ENCODE results near the gene KCND3.

Gene KCND3

DNA sequence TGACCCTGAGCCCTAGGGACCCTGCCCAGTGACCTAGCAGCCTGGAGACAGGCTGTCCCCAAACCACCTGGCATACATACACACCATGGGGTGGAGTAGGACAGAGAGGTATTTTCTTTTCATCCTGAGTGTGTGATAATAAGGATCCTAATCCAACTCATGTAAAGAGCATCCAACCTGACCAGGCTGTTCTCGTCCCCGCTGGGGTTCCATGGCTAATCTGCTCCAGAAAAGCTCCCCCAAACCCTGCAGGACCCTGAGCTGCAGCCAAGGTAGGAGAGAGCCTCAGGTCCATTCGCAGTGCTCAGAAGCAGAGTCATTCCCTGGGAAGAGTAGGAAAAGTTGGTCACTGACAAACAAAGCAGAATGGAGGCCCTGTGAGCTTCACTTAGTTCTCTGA lies 31.4 kb downstream of the KCND3 start:
- no peak for DNase-seq (ENCODE audit: low spot score)

DNA sequence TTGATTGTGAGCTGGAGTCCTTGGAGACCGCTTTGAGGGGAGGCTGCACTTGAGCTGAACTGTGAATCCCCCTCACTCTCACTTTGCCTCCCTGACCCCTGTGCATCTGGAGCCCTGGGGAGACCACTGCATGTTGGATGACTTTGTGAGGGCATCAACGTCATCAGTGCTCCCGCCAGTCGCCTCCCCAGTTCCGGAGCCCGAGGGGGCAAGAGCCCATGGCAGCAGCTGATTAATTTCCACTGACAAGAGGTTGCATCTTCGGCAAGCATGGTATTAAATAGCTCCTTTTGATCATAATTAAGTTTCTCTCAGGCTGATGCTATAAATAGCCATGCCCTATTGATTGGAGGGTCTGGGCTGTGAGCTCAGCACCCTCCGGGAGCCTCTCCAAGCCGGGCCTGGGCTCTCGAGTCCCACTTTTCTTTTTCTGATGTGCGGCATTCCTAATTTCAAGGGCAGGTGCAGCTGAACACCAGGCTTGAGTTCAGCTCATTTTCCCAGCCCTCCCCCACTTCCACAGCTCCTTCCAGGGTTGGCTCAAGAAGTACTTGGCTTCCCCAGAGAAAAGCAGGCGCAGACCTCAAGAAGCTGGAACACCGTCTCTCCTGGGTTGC lies 33.2 kb downstream of the KCND3 start:
- no peak for DNase-seq (ENCODE audit: low spot score)

DNA sequence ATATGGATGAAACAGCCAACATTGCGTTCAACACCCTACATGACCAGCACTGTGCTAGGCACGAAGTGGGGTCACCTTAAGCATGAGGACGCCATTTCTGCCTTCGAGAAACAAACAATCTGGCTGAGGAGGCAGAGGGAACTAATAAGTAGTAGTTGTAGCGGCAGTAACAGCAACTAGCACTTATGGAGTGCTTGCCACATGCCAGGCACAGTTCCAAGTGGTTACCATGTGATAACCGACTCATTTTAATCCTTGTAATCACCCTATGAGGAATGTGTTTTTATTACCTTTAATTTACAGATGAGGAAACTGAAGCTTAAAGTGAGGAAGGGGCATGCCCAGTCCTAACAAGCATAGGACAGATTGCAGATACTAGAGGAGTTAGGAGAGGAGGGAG lies 33.7 kb downstream of the KCND3 start:
- no peak for DNase-seq (ENCODE audit: low spot score)

DNA sequence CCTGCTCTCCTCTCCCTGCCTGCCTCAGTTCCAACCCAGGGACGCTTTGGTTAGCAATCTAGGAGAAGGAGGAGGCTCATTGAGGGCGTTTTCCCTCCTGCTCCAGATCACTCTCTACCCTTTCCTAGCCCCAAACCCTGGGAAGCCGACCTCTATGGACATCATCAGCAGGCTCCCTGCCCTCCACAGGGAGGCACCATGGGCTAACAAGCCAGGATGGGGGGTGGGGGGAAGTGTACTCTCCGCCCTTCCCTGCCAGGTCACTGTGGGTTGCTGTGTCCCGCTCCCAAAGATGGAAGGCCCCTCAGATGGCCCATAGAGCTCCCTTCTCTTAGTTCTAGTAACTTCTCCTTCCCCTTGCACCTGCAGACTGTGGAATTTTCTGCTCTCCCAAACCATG lies 35.7 kb downstream of the KCND3 start:
- no peak for DNase-seq (ENCODE audit: low spot score)

DNA sequence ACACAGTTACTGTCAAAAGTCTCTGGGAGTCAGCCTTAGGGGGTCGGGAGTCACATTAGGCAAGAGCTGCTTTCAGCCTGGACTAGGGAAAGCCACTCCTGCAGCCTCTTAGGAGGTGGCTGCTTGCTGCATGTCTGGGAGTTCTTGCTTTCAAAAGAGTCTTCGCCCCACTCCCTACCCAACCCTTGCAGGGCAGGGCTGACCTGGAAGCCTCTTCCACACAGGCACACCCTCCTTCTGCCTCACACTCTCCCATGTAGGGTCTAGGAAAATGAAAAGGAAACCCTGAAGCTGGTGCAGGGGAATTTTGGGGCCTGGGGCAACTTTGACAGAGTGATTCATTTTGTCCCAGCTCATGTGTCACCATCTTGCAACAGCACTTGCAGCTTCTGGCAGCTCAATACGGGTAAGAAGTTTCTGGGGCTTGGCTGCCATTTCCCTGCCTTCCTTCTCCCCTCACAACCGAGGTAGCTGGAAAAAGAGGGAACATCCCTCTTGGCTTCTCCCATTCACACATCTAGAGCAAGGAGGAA lies 37.3 kb downstream of the KCND3 start:
- no peak for DNase-seq (ENCODE audit: low spot score)

DNA sequence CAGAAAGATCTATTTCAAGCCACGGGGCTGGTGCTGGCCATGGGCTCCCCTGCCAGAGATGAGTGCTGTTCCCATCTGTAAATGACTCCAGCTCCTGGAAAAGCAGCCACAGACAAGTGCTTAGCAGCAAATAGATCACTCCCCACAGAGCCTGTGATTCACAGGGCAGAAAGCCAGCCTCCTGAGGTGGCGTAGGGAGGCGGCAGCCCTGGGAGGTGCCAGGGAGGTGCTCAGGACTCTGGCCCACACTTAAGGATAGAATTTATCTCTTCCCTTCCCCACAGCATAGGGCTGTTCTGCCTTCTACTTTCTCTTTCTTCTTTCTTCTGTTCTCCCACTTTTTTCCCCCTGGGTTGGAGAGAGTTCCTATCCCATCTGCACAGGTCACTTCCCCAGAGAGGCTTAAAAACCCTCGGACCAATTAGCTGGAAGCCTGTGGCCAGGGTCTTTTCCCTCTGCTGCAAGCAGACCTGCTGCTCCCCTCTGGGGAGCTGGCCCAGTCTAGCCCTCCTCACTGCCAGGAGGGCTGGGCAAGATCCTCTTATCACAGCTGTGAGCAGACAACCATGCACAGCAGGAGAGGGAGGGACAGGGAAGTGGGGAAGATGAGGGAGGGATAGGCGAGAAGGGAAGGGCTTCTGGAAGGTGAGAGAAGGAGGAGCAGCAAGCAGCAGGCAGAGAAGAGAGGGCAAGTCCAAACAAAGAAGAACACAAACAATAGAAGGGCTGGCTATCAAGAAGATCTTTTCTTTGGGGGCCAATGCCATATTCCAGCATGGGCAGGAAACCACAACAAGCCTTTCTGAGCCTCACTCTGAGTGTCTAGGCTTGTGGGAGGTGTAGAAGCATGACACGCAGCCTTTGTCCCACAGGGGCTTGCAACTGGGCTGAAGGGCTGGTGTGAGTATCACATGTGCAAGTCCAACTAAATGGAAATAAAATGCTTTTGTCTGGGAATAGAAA lies 41.0 kb downstream of the KCND3 start:
- DNase-seq (ENCODE audit: low spot score): no peak

DNA sequence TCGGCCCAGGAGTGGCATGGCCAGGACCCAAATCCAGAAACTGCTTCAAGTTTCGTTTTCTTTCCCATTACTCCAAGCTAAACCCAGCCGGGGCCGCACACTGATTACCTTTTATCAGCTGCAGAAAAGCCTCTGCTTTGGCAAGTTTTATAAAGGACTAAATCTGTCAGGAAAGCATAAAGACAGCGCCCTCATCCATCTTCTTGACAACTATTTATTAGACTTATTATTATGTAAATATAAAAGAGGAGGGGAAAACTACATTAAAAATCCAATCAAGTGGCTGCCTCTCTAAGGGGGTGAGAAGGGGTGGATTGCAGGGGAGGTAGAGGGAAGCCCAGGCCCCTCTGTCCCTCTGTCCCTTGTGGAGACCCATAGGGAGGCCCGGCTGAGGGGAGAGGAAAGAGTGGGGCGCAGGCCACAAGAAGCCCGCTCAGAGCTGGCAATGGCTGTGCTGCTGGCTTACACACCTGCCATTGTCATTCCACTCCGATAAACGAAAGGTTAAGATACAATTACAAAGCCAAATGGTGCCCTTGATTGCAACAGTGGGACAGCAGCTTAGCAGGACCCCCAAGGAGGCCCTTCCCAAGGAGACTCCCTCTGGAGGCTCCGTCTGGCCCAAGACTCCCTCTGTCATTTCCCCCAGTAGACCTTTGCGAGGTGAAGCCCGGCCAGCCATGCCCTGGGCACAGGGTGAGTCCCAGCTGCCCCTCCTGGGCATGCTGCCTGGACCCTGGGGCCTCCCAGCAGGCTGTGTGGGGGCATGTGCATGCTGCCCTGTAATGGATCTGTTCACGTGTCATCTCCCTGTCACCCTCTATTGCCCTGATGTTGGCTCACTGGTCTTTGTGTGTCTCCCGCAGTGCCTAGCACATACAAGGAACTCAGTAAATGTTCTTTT lies 45.4 kb downstream of the KCND3 start:
- DNase-seq (ENCODE audit: low spot score): no peak

DNA sequence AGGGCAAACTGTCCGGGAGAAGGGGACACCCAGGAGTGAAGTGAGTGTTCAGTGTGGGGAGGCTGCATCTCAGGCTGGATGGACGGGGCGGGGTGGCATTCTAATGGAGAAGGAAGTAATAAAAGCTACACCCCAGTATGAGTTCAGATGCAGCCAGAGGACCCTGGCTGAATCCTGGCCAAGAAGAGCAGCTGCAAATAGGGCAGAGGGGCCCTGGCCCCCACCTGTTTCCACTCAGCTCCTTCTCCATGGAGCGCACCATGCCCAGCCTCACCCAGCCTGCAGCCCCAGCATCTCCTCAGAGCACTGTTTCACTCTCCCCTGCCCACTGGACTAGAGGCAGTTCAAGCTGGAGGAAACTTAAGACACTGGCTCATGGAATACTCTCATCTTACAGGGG lies 46.4 kb downstream of the KCND3 start:
- DNase-seq (ENCODE audit: low spot score): no peak

DNA sequence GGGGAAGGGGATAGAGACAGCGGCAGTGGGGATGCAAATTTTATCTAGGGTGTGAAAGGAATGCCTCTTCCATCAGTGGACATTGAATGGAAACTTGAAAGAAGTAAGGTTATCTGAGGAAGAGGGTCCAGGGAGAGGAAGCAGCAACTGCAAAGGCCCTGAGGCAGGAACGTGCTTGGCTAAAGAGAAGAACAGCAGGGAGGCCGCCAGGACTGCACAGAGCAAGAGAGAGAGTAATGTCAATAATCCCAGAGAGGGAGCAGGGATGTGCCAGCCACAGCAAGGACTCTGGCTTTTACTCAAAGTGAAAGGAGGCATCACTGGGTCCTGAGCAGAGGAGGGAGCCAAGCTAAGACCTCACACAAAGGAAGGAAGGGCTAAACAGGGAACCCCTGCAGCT lies 50.9 kb downstream of the KCND3 start:
- DNase-seq (ENCODE audit: low spot score): no peak

DNA sequence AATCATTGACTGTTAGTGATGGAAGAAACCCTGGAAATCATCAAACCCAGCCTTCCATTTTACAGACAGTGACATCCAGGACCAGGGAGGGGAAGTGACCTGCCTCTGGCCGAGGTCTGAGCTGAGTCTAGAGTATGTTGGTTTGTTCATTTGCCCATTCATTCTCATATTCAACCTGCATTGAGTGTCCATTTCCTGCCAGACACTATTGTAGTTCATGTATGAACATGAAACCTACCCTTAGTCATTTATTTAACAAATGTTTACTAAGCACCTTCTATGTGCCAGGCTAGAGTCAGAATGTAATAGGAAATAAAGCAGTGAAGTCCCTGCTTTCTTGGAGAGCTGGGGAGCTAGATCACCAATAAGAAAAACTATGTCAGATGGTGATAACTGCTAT lies 51.3 kb downstream of the KCND3 start:
- DNase-seq (ENCODE audit: low spot score): no peak

DNA sequence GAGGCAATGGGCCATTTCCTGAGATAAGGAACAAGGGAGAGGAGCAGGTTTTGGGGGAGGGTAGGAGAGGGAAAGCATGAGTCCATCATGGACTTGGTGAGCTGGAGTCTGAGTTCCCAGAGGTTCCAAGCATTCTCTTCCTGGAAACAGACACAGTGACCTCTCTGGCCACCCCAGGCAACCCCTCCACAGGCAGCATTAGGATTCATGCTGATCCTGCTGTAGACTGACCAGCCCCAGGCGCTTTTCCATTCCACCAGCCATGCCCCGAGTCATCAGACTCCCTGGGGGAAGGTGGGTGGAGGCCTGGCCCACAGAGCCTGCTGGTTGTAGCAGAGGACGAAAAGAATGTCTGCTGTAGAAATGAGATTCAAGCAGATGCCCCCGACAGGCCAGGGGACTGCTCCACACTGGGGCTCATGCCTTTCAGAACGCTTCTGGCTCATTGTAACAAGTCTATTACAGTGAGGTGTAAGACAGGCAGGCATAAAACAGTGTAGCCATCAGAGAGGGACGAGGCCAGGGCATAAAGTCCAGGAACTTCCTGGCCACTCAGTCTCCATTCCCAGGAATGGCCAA lies 52.2 kb downstream of the KCND3 start:
- no peak for DNase-seq (ENCODE audit: low spot score)

DNA sequence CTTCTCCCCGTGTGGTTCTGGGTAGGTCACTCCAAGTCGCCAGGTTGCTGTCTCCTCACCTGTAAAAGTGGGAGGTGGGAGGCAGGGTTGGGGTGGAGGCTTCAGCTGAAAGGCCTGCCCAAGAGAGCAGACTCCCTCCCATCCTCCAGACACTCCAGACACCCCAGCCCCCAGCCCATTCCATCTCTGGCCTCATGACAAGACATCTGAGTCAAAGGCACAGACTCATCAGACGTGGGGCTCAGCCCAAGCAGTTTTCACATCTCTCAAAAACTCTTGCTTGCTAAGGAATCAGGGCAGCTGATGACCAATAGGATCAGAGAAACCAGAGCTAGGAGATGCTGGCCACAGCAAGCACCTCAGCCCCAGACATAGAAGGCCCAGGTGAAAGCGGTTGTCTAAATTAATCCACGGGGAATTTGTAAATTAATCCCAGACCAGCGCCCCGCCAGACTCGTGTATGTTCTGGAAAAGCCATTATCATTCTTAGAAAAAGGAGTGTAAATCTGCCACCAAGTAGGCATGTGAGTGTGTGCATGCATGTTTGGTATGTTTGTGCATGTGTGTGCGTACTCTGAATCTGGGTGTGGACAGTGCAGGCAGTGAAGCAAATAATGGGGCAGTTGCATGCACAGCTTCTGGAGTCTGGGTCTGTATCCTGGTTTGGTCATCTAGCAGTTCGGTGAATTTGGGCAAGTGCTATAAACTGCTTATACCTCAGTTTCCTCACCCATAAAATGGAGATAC lies 55.2 kb downstream of the KCND3 start:
- DNase-seq (ENCODE audit: low spot score): no peak

DNA sequence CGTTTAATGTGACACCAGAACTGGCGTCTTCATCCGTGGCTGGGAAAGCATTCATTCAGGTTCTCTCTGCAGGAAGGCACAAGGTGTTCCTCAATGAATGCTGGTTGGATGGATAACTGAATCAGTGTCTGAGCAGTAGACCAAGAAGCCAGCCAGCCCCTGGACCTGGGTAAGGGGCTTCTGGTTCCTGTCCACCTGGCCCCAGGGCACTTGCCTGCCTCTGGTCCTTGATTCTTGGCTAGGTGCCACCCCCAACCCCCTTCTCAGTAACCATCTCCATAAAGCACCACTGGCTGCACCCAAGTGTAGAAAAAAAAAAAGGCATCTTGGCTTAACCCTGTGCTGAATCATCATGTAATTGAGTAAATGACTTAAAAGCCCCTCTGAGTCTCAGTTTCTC lies 59.1 kb downstream of the KCND3 start:
- DNase-seq (ENCODE audit: low spot score): no peak

DNA sequence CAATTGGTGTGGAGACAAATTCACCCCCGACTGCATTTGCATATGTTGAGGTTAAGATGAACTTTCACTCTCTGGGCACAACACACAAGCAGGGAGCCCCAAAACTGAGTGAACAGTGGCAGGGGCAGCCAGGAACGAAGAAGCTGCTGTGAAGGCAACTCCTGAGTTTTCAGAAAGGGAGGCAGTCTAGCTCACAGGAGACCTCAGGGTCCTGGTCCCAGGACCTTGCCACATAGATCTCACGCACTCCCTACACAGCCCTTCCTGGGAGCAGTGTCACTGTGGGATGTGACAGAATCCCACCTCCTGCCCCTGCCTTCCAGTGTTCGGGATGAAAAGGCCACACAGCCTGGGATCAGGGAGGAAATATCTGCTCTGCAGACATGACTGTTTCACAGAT lies 60.9 kb downstream of the KCND3 start:
- DNase-seq (ENCODE audit: low spot score): no peak

DNA sequence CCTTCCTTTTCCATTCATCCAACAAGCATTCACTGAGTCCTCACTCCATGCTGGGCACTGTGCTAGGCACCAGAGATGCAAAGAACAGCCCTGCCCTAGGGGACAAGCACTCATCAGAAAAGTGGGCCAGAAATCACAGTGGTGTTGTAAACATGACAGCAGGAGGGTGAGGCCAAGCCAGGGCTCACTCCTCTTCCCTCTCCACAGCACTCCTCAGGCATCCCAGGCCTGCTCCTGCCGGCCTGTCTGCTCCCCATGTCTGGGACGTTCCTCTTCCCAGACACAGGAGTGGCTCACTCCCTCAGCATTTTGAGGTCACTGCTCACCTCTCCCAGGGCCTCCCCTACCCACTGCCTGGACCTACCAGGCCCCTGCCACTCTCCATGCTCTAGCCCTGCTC lies 61.8 kb downstream of the KCND3 start:
- DNase-seq (ENCODE audit: low spot score): no peak

DNA sequence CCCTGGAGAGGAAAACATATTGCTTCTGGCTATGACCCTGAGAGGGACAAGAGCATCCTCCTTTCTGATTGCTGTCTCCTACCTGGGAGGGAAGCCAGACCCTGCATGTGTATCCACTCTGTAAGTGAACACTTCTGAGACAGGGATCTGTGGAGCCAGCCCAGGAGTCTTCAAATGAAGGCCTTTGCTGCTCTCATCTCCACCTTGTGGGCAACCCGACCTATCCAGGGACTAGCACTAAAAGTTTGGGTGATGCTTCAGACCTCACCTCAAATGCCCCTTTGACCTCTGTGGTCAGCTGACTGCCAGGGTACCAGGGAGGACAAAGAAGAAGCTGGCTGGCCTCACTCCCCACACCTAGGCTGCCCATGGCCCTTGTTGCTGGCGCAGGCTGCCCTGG lies 64.7 kb downstream of the KCND3 start:
- DNase-seq (ENCODE audit: low spot score): no peak

DNA sequence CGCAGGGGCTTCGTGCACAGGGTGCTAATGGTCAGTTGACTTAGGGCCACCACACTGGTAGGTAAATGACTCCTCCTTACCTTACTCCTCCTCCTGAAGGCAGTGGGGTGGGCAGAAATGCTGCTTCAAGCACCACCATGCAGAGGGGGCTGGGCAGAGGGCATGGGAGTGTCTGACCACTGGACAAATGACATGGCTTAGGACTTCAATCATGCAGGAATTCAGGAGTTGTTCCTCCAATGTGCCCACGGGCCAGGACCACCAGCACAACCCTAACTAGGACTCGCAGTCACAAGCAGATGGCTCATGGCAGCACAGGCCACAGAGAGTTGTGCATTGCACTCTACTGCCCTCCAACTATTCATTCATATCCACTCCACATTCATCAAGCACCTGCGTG lies 65.7 kb downstream of the KCND3 start:
- DNase-seq (ENCODE audit: low spot score): no peak

DNA sequence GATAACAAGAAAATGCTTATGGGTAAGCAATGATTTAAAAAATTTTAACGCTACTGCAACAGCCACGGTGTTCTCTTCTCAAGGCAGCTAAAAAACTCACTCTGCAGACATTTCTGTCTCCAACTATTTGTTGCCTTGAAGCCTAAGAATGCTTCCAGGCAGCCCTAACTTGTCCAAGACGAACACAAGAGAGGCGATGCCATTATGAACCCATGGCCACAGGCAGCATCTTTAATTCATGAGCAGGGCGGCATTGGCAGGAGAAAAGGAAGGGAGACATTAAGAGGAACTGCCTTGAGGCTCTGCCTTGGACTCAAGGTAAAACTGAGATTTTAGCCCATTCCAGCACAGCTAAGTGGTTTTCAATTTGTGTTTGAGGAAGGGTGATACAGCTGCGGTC lies 67.5 kb downstream of the KCND3 start:
- DNase-seq (ENCODE audit: low spot score): no peak

DNA sequence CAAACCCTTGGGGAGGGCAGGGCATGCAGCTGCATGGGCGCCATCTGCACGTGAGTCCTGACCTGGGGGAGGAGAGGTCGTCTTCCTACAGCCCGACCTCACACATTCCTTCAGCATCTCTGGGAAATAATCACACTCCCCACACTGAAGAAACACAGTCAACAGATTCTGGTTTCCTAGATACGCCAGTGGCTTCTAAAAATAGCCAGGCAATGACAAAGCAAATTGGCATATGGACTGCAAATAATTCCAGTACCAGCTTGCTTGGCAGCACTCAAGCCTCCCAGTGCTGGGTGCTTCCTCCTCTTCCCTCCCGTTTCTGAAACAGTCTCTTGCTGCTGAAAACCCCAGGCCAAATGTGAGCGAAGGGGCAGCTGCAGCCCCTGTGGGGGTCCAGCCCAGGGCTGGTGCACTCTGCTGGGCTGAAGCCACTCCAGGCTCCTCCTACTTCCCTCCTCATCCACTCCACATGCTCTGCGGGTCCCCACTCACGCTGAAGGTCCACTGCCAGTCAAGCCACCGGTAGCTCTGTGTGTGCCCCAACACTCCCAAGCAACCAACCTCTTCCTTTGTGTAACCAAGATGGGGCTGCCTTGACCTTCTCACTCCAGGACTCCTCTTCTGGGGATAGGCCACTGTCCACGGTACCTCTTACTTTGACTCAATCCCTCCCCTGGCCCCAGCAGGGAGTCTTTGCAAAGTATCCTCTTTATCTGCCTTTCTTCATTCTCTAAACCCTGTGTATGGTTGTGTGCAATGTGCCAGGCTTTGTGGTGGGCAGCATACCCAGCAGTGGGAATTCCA lies 69.0 kb downstream of the KCND3 start:
- no peak for DNase-seq (ENCODE audit: low spot score)

DNA sequence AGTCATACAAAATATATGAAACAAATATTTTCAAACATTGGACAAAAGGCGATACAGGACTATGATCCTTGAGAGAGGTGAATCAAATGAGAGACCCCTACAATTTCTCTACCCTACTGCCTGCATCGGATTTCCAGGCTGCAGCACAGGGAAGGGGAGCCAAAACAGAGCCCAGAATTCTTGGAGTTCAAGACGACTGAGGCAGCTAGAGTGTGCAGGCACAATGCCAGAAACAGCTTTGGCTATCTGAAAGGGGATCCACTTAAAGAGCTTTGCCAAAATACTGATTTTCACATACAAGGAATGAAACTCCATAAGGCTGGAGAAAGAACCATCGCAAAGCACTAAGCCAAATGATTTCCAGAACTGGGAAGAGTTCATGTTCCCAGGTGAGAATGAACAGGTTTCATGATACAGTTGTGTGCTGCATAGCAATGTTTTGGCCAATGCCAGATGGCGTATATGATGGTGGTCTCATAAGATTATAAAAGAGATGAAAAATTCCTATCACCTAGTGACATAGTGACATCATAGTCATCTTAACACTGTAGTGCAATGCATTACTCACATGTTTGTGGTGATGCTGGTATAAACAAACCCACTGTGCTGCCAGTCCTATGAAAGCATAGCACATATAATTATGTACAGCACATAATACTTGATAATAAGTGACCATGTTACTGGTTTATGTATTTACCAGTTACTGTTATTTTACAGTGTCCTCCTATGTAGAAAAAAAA lies 77.5 kb downstream of the KCND3 start:
- DNase-seq (ENCODE audit: low spot score): no peak

All from hematopoietic multipotent progenitor cell treated with erythropoietin and hydrocortisone succinate and interleukin-3 and kit ligand, for 17 days (in vitro differentiated cells).